Neural crest cell (in vitro differentiated cells): ENCODE results near the gene ZSWIM4. TPM values are rescaled to one million over a fixed set of nuclear protein-coding genes. Genes with fewer than 3 reads are reported as not detected.
A peak's percentile ranks its signal among the peaks of the same experiment; 100 is the strongest.

Source experiments
- DNase-seq: peaks from one replicate; pipeline ENCODE4 v3.0.0; 2021; ENCODE audit warnings: low read depth, mixed read lengths, low spot score
- H3K27ac Mint-ChIP-seq: one replicate; pipeline ENCODE4 v1.8.0; 2021; ENCODE audit warnings: mild to moderate bottlenecking, mixed read lengths; ENCODE audit not compliant: unreplicated experiment
- H3K27me3 Mint-ChIP-seq: 2 replicates; pipeline ENCODE4 v1.8.0; 2021; ENCODE audit warnings: low read depth, mild to moderate bottlenecking, mixed read lengths
- H3K36me3 Mint-ChIP-seq: 2 replicates; pipeline ENCODE4 v1.8.0; 2021; ENCODE audit warnings: low read depth, mild to moderate bottlenecking, mixed read lengths
- H3K4me1 Mint-ChIP-seq: 2 replicates; pipeline ENCODE4 v1.8.0; 2021; ENCODE audit warnings: mixed read lengths
- H3K4me3 Mint-ChIP-seq: one replicate; pipeline ENCODE4 v1.8.0; 2021; ENCODE audit warnings: mild to moderate bottlenecking, mixed read lengths
- H3K9me3 Mint-ChIP-seq: 2 replicates; pipeline ENCODE4 v1.8.0; 2021; ENCODE audit warnings: mixed read lengths
- microRNA-seq: library from miRNA; unstranded; fragments of <30 nt; microRNA quantifications from one replicate; pipeline ENCODE4, GENCODE V29; 2020
- total RNA-seq: library from RNA; stranded (reverse); gene quantifications from 2 replicates; pipeline ENCODE4 v1.2.1, GENCODE V29; 2021
- TF ChIP-seq, protein P1 (sequence below): fragments of 200-600 bp; sonication (generic); conservative IDR thresholded peaks from 2 replicates; pipeline ENCODE4 v1.5.0; 2021; ENCODE audit warnings: antibody characterized with exemption, mild to moderate bottlenecking

ZSWIM4 gene
- total RNA-seq, 1 donor from 2014 or later: 19.9 TPM

DNA sequence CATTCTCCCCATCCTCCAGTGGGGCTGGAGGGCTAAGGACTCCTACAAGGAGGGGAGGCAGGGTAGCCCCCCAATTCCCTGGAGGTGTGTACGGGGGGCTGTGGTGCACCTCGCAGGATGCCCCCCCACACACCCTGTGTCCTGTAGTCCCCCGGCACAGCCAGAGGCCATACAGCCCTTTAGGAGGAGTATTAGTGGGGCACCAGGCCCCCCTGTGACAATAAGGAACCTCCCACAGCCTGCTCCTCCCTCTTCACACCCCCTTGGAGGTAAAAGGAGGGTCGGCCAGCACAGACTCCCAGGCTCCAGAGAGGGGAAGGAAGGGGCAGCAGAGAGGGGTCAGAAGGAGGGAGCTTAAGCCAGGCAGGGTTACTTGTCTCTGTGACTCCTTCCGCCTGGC is 81.6 kb downstream of the ZSWIM4 start, which contains the start of gene NANOS3:
Gene NANOS3 (plus strand): TSS at position 301 of the 400 bp plus-strand sequence. CDS start 115 bp downstream, outside the sequence.
- H3K27ac Mint-ChIP-seq: no peak within 1 kb of the TSS
- peaks cover 6% of the 10 kb centered on the region for H3K27me3 Mint-ChIP-seq
- no peaks in the 10 kb centered on the region for H3K36me3 Mint-ChIP-seq
- no peak within 1 kb of the TSS for H3K4me3 Mint-ChIP-seq
- H3K9me3 Mint-ChIP-seq: no peaks in the 10 kb centered on the region
- TF ChIP-seq, protein P1, sequence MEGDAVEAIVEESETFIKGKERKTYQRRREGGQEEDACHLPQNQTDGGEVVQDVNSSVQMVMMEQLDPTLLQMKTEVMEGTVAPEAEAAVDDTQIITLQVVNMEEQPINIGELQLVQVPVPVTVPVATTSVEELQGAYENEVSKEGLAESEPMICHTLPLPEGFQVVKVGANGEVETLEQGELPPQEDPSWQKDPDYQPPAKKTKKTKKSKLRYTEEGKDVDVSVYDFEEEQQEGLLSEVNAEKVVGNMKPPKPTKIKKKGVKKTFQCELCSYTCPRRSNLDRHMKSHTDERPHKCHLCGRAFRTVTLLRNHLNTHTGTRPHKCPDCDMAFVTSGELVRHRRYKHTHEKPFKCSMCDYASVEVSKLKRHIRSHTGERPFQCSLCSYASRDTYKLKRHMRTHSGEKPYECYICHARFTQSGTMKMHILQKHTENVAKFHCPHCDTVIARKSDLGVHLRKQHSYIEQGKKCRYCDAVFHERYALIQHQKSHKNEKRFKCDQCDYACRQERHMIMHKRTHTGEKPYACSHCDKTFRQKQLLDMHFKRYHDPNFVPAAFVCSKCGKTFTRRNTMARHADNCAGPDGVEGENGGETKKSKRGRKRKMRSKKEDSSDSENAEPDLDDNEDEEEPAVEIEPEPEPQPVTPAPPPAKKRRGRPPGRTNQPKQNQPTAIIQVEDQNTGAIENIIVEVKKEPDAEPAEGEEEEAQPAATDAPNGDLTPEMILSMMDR: no peak
- H3K4me1 Mint-ChIP-seq: peaks cover 21% of the 10 kb centered on the region
- no peak for DNase-seq

DNA sequence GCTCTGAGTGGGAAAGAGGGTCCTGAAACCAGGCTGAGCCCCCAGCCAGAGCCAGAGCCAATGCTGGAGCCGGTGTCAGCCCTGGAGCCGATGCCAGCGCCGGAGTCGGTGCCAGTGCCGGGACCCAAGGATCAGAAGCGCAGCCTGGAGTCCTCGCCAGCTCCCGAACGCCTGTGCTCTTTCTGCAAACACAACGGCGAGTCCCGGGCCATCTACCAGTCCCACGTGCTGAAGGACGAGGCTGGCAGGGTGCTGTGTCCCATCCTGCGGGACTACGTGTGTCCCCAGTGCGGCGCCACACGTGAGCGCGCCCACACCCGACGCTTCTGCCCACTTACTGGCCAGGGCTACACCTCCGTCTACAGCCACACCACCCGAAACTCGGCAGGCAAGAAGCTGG is 82.1 kb downstream of the ZSWIM4 start:
- Mint-ChIP-seq H3K36me3 (no peaks in the 10 kb centered on the region), H3K4me1 (peaks cover 26% of the 10 kb centered on the region), H3K9me3 (no peaks in the 10 kb centered on the region), H3K27ac (no peak overlapping the region), H3K4me3 (no peak overlapping the region), H3K27me3 (peaks cover 6% of the 10 kb centered on the region)
- TF ChIP-seq, protein P1: no peak
- no peak for DNase-seq

DNA sequence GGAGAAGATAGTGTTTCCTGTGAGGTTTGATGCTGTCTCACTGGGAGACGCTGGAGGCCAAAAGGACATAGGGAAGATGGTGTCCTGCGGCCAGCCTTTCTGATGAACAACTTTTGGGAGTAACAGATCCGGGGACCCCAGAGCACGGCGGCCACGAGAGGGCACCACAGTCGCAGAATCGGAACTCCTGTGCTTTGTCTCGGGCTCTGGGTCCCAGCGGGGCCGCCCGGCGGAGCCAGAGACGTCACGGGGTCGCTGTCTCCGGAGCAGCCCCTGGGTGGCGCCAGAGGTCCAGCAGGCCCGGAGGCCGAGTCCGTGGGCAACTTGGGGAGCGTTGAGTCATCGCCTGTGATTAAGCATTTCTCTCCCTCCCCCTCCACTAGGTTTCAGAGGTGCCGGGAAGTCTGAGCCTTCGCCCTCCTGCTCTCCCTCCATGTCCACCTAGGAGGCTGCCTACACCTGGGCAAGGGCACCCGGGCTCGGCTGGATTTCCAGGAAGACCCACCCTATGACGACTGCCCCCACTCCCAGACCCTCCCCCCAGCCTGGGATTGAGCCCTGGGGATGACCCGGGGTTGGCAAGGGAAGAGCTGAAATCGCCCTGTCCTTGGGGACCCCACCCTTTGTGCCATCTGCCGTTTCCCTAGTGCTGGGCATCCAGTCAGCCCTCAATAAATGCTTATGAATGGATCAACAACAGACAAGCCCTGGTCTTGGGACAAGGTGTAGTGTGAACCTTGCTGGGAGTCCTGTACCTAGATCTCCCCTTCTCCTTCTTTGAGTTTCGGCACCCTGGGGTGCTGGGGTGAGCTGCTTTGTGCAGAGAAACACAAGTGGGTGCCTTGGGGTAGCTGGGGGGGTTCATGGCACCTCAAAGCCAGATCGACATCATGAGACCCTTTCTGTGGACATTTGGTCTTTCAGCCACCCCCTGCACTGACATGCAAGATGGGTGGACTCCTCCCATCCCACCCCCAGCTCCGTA is 85.1 kb downstream of the ZSWIM4 start:
- no peaks in the 10 kb centered on the region for H3K27me3 Mint-ChIP-seq

DNA sequence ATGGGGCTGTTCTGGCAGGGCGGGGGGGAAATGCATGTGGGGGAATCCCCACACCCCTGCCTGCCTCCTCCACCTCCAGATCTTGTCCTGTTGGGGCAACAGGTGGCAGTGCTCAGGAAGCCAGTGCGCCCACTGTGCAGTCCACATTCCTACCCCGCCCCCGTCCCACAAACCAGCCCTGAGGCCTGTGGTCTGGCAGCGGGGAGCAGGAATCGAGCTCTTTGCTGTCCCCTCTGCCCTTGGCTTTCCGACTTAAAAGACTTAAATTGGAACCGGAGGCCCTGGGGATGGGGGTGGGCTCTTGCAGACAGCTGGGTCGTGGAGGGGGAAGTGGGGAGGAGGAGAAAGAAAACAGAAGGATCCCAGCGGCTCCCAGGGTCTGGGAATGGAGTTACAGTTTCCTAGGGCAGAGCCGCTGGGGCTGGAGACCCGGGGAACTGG is 86.0 kb downstream of the ZSWIM4 start:
- TF ChIP-seq, protein P1: no peak
- no peak overlapping the region for H3K27ac Mint-ChIP-seq
- peaks cover 20% of the 10 kb centered on the region for H3K4me1 Mint-ChIP-seq
- no peaks in the 10 kb centered on the region for H3K27me3 Mint-ChIP-seq
- peak overlapping the region; percentile 27 for H3K4me3 Mint-ChIP-seq
- no peaks in the 10 kb centered on the region for H3K36me3 Mint-ChIP-seq
- no peaks in the 10 kb centered on the region for H3K9me3 Mint-ChIP-seq
- peak; percentile 26 for DNase-seq

More for the DNA sequence above, 85.1 kb downstream of the ZSWIM4 start:
- Mint-ChIP-seq H3K9me3 (no peaks in the 10 kb centered on the region), H3K36me3 (no peaks in the 10 kb centered on the region), H3K4me3 (no peak overlapping the region), H3K4me1 (peaks cover 20% of the 10 kb centered on the region), H3K27ac (no peak overlapping the region)
- DNase-seq: peak; percentile 100
- TF ChIP-seq, protein P1: peak; percentile 100

Small RNA genes within 50 kb of the gene (microRNA-seq; reads per million reads assigned to microRNA genes)
- gene MIR181C (776 reads per million, percentile 78 among the genes with 10 or more reads in this experiment), gene MIR181D (763 reads per million, percentile 78 among the genes with 10 or more reads in this experiment)

Other genes starting within 250 kb of the ZSWIM4 start
- 24.0 TPM in 2 replicates for gene MRI1, start 30.9 kb upstream of the ZSWIM4 start, total RNA-seq
- gene C19orf53, start 21.0 kb upstream of the ZSWIM4 start, total RNA-seq: 89.1 and 111 TPM in 2 replicates
- gene NANOS3, start 81.7 kb downstream of the ZSWIM4 start, total RNA-seq: 0.73 and 1.6 TPM in 2 replicates
- 15.0 and 15.1 TPM in 2 replicates for gene BRME1, start 110.7 kb downstream of the ZSWIM4 start, total RNA-seq
- 31.7 and 32.4 TPM in 2 replicates for gene CC2D1A, start 110.8 kb downstream of the ZSWIM4 start, total RNA-seq
- gene PODNL1, start 143.0 kb downstream of the ZSWIM4 start, total RNA-seq: 0.14 and 0.42 TPM in 2 replicates
- gene DCAF15, start 157.1 kb downstream of the ZSWIM4 start, total RNA-seq: 83.5 and 85.6 TPM in 2 replicates
- 17.6 and 19.9 TPM in 2 replicates for gene RFX1, start 210.9 kb downstream of the ZSWIM4 start, total RNA-seq
- not detected in 2 replicates for gene RLN3, start 232.7 kb downstream of the ZSWIM4 start, total RNA-seq
- 4.8 and 5.0 TPM in 2 replicates for gene IL27RA, start 236.3 kb downstream of the ZSWIM4 start, total RNA-seq